ENCODE data around the gene TRAF3IP1.

GRCh38 chr2:238423561-238424312 lies 103.4 kb downstream of the TRAF3IP1 start:
- no peak for TF ChIP-seq EZH2phosphoT487 (IDR thresholded peaks at IDR 0.05; ENCODE audit: low read depth)
- no peak for TF ChIP-seq CTCF (IDR thresholded peaks at IDR 0.05; ENCODE audit: low read depth, low read length)

Data from OCI-LY3 (cell line).